ENCODE measurements around the gene MLX. TPM values are rescaled to one million over a fixed set of nuclear protein-coding genes. Genes with fewer than 3 reads are reported as not detected.
A peak's percentile ranks its signal among the peaks of the same experiment; 100 is the strongest.
"Not testable (repeated sequence)": the region's sequence is repeated elsewhere in the genome, so short reads cannot be mapped to it uniquely, and the experiment has no call there.

Gene MLX
- total RNA-seq, 1 donor, result 43.4 TPM

DNA sequence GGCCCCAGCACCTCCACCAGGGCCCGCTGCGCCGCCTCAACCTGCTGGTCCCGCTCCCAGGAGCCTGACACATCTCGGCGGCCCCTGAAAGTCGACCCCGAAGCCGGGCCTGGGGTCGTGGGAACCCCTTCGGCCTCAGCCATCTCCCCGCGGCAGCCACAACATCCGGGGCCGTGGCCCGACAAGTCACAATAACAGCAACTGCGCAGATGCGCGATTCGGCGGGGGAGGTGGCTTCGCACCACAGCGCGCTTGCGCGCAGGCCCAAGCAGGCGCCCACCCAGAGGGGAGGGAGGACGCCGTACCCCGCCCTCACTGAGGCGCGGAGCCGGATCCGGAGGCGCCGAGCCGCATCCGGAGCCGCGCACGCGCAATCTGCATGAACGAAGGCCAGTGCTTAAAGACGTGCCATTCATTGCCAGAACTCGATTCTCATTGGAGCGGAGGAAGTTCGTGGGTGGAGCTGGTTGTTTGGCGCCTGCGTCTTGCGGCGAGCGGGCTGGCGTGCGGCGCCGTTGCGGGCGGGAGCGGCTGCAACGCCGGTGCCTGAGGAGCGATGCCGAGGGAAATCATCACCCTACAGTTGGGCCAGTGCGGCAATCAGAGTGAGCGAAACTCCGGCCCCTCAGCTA lies 42.4 kb downstream of the MLX start, which contains the start of the genes RETREG3 and TUBG1:
TSS of gene RETREG3 (minus strand) at position 193 of the 632 bp plus-strand sequence. CDS start at position 143, 50 bp downstream.
TSS of gene TUBG1 (plus strand) at position 502 of the 632 bp plus-strand sequence. CDS start at position 557, 55 bp downstream.
- no peaks in the 10 kb centered on the region for H3K27me3 ChIP-seq (ENCODE audit: insufficient read depth, low read length)
- H3K4me1 ChIP-seq (ENCODE audit: insufficient read depth, low read length), result peaks cover 18% of the 10 kb centered on the region
- peaks cover 55% of the 10 kb centered on the region for H3K79me2 ChIP-seq (ENCODE audit: insufficient read depth, low read length)
- H3K27ac ChIP-seq (ENCODE audit: low read depth, low read length), result peak within 1 kb of the TSS; percentile 82
- peak within 1 kb of the TSS; percentile 94 for H3K4me3 ChIP-seq (ENCODE audit: insufficient read depth, low read length)
- H3K4me2 ChIP-seq (ENCODE audit: insufficient read depth, low read length), result peak within 1 kb of the TSS; percentile 92
- TF ChIP-seq, protein P1, sequence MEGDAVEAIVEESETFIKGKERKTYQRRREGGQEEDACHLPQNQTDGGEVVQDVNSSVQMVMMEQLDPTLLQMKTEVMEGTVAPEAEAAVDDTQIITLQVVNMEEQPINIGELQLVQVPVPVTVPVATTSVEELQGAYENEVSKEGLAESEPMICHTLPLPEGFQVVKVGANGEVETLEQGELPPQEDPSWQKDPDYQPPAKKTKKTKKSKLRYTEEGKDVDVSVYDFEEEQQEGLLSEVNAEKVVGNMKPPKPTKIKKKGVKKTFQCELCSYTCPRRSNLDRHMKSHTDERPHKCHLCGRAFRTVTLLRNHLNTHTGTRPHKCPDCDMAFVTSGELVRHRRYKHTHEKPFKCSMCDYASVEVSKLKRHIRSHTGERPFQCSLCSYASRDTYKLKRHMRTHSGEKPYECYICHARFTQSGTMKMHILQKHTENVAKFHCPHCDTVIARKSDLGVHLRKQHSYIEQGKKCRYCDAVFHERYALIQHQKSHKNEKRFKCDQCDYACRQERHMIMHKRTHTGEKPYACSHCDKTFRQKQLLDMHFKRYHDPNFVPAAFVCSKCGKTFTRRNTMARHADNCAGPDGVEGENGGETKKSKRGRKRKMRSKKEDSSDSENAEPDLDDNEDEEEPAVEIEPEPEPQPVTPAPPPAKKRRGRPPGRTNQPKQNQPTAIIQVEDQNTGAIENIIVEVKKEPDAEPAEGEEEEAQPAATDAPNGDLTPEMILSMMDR (IDR thresholded peaks at IDR 0.05; ENCODE audit: extremely low read depth, low read depth, low read length), result peak; percentile 21
- H4K20me1 ChIP-seq (ENCODE audit: insufficient read depth, low read length), result peaks cover 16% of the 10 kb centered on the region
- H2AFZ ChIP-seq (ENCODE audit: low read length), result peak within 1 kb of the TSS; percentile 89
- H3K36me3 ChIP-seq (ENCODE audit: insufficient read depth, low read length), result peaks cover 25% of the 10 kb centered on the region
- H3K9me3 ChIP-seq (ENCODE audit: low read depth, low read length), result no peaks in the 10 kb centered on the region
- peak; percentile 99 for DNase-seq (ENCODE audit: insufficient read length, low spot score, missing footprints)

DNA sequence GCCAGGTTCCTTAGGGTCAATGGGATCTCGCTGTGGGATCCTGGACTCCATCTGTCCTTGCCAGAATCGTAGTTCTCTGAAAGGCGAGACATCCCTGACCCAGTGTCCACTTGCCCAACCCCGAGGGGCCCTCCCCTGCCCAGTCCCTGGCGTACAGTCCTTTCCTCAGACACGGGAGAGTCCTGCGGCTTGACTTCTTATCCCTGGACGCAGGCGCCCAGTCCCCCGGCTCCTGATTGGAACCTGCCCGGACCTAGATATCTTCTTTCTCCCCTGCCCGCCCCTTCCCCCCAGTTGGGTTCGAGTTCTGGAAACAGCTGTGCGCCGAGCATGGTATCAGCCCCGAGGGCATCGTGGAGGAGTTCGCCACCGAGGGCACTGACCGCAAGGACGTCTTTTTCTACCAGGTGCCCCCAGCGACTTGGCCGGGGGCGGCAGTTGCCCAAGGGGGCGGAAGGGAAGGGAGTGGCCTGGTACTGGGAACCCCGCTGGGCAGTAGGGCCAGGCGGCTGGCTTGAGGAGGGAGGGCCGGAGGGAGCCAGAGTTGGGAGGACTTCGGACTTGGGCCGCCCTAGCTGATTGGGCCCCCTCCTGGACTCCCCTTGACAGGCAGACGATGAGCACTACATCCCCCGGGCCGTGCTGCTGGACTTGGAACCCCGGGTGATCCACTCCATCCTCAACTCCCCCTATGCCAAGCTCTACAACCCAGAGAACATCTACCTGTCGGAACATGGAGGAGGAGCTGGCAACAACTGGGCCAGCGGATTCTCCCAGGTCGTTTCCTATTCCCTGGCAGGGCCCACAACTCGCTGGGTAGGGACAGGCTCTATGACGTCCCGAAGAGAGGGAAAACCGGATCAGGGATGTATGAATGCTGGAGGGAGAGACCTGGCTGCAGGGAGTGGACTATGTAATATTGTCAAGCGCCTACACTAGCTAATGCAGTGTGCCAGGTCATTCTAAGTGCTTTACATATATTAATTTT lies 43.2 kb downstream of the MLX start:
- Histone ChIP-seq H2AFZ (ENCODE audit: low read length) (peak overlapping the region; percentile 89), H4K20me1 (ENCODE audit: insufficient read depth, low read length) (peaks cover 16% of the 10 kb centered on the region), H3K4me3 (ENCODE audit: insufficient read depth, low read length) (peak overlapping the region; percentile 94), H3K36me3 (ENCODE audit: insufficient read depth, low read length) (peaks cover 33% of the 10 kb centered on the region), H3K4me2 (ENCODE audit: insufficient read depth, low read length) (peak overlapping the region; percentile 87), H3K79me2 (ENCODE audit: insufficient read depth, low read length) (peaks cover 47% of the 10 kb centered on the region), H3K4me1 (ENCODE audit: insufficient read depth, low read length) (peaks cover 18% of the 10 kb centered on the region), H3K27ac (ENCODE audit: low read depth, low read length) (peak overlapping the region; percentile 79)
- H3K9me3 ChIP-seq (ENCODE audit: low read depth, low read length); H3K27me3 ChIP-seq (ENCODE audit: insufficient read depth, low read length): not testable (repeated sequence)
- peak; percentile 94 for DNase-seq (ENCODE audit: insufficient read length, low spot score, missing footprints)

DNA sequence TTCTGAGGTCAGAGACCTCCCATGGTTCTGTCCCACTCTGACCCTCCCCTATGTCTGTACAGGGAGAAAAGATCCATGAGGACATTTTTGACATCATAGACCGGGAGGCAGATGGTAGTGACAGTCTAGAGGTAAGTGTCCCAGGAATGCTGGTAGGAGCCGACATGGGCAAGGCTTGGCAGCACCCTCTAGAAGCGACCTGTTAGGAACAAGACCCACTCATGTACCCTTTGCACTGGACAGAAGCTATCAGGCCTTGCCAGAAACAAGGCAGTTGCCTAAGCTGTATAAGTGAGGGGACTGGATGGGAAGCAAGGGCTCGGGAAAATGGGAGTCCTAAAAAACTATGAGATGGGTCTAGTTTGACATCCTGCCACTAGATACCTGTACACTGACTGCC lies 45.1 kb downstream of the MLX start:
- TF ChIP-seq, protein P1 (IDR thresholded peaks at IDR 0.05; ENCODE audit: extremely low read depth, low read depth, low read length), result no peak
- Histone ChIP-seq H3K27me3 (ENCODE audit: insufficient read depth, low read length) (no peaks in the 10 kb centered on the region), H2AFZ (ENCODE audit: low read length) (no peak overlapping the region)

DNA sequence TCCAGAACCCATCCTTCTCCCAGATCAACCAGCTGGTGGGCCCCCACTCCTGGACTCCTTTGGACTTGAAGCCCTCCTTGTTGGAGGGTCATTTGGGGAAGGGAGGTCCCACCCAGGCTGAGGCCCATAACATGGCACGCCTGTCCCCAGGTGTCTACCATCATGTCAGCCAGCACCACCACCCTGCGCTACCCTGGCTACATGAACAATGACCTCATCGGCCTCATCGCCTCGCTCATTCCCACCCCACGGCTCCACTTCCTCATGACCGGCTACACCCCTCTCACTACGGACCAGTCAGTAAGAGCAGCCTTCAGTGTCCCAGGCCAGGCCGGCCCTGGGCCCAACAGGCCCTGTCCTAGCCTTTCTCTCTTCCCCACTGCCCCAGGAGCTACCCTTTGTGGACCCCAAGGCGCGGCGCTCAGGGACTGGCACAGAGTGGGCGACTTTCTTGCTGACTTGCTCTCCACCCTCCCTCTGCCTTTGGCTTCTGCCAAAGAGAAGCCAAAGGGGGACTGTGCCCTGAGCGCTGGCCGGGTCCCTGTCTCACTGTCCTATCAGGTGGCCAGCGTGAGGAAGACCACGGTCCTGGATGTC lies 46.9 kb downstream of the MLX start:
- Histone ChIP-seq H3K79me2 (ENCODE audit: insufficient read depth, low read length) (peaks cover 10% of the 10 kb centered on the region), H3K4me1 (ENCODE audit: insufficient read depth, low read length) (peaks cover 4% of the 10 kb centered on the region), H2AFZ (ENCODE audit: low read length) (no peak overlapping the region), H3K27me3 (ENCODE audit: insufficient read depth, low read length) (no peaks in the 10 kb centered on the region), H3K9me3 (ENCODE audit: low read depth, low read length) (no peaks in the 10 kb centered on the region), H3K4me2 (ENCODE audit: insufficient read depth, low read length) (no peak overlapping the region), H4K20me1 (ENCODE audit: insufficient read depth, low read length) (no peaks in the 10 kb centered on the region), H3K4me3 (ENCODE audit: insufficient read depth, low read length) (no peak overlapping the region), H3K27ac (ENCODE audit: low read depth, low read length) (no peak overlapping the region), H3K36me3 (ENCODE audit: insufficient read depth, low read length) (peaks cover 42% of the 10 kb centered on the region)
- TF ChIP-seq, protein P1 (IDR thresholded peaks at IDR 0.05; ENCODE audit: extremely low read depth, low read depth, low read length), result no peak
- DNase-seq (ENCODE audit: insufficient read length, low spot score, missing footprints), result peak; percentile 47

More for the DNA sequence above, 45.1 kb downstream of the MLX start:
- Histone ChIP-seq H3K4me3 (ENCODE audit: insufficient read depth, low read length) (no peak overlapping the region), H3K4me1 (ENCODE audit: insufficient read depth, low read length) (peaks cover 18% of the 10 kb centered on the region), H3K36me3 (ENCODE audit: insufficient read depth, low read length) (peaks cover 42% of the 10 kb centered on the region), H3K9me3 (ENCODE audit: low read depth, low read length) (no peaks in the 10 kb centered on the region), H3K27ac (ENCODE audit: low read depth, low read length) (no peak overlapping the region), H3K79me2 (ENCODE audit: insufficient read depth, low read length) (peaks cover 28% of the 10 kb centered on the region), H3K4me2 (ENCODE audit: insufficient read depth, low read length) (no peak overlapping the region), H4K20me1 (ENCODE audit: insufficient read depth, low read length) (peaks cover 9% of the 10 kb centered on the region)
- DNase-seq (ENCODE audit: insufficient read length, low spot score, missing footprints), result peak; percentile 56
